ENCODE measurements around the gene HSPA1A. TPM values are rescaled to one million over a fixed set of nuclear protein-coding genes. Genes with fewer than 3 reads are reported as not detected.
A peak's percentile ranks its signal among the peaks of the same experiment; 100 is the strongest.
"Not testable (repeated sequence)": the region's sequence is repeated elsewhere in the genome, so short reads cannot be mapped to it uniquely, and the experiment has no call there.

HSPA1A gene
- total RNA-seq, 1 donor from 2014 or later, result 271 TPM

- peak; percentile 98 for DNase-seq
- peaks cover 9% of the 10 kb centered on the region for H3K36me3 ChIP-seq
- peak; percentile 30 for TF ChIP-seq CTCF (IDR thresholded peaks at IDR 0.05; ENCODE audit: borderline replicate concordance)
- no peaks in the 10 kb centered on the region for H3K27me3 ChIP-seq (ENCODE audit: low read depth)
- peak within 1 kb of the TSS; percentile 94 for H3K27ac ChIP-seq (replicated peaks)
- intact Hi-C loops (cut with micrococcal nuclease), result no loop called here
- peaks cover 20% of the 10 kb centered on the region for H3K4me1 ChIP-seq
- peak within 1 kb of the TSS; percentile 79 for H3K4me3 ChIP-seq
- H3K9me3 ChIP-seq (replicated peaks), result no peaks in the 10 kb centered on the region
Observed at GRCh38 chr6:31806470-31807272, 8.7 kb upstream of the HSPA1A start, which contains the start of gene LSM2. Gene LSM2 (minus strand): TSS chr6:31806966. CDS start chr6:31806757, 209 bp downstream.

- DNase-seq; H3K36me3 ChIP-seq; H3K4me3 ChIP-seq; intact Hi-C loops (cut with micrococcal nuclease); H3K27ac ChIP-seq (replicated peaks); H3K9me3 ChIP-seq (replicated peaks); H3K27me3 ChIP-seq (ENCODE audit: low read depth): not testable (repeated sequence)
- H3K4me1 ChIP-seq, result peaks cover 26% of the 10 kb centered on the region
Observed at GRCh38 chr6:31808599-31808998, 6.7 kb upstream of the HSPA1A start.

GRCh38 chr6:31811645-31812044, 3.7 kb upstream of the HSPA1A start:
- intact Hi-C loops (cut with micrococcal nuclease), result no loop called here
- H3K36me3 ChIP-seq, result no peaks in the 10 kb centered on the region
- H3K9me3 ChIP-seq (replicated peaks), result no peaks in the 10 kb centered on the region
- no peak for DNase-seq
- peaks cover 18% of the 10 kb centered on the region for H3K4me1 ChIP-seq
- no peak overlapping the region for H3K27ac ChIP-seq (replicated peaks)
- no peak for TF ChIP-seq CTCF (IDR thresholded peaks at IDR 0.05; ENCODE audit: borderline replicate concordance)
- no peaks in the 10 kb centered on the region for H3K27me3 ChIP-seq (ENCODE audit: low read depth)
- H3K4me3 ChIP-seq, result no peak overlapping the region

GRCh38 chr6:31813465-31813849, 1.9 kb upstream of the HSPA1A start:
- TF ChIP-seq CTCF (IDR thresholded peaks at IDR 0.05; ENCODE audit: borderline replicate concordance), result no peak
- H3K27ac ChIP-seq (replicated peaks), result peak overlapping the region; percentile 100
- H3K9me3 ChIP-seq (replicated peaks), result no peaks in the 10 kb centered on the region
- H3K4me1 ChIP-seq, result peaks cover 24% of the 10 kb centered on the region
- H3K36me3 ChIP-seq, result no peaks in the 10 kb centered on the region
- H3K27me3 ChIP-seq (ENCODE audit: low read depth), result no peaks in the 10 kb centered on the region
- DNase-seq, result no peak
- intact Hi-C loops (cut with micrococcal nuclease), result no loop called here
- peak overlapping the region; percentile 75 for H3K4me3 ChIP-seq

GRCh38 chr6:31814677-31815024, 692 bp upstream of the HSPA1A start:
- intact Hi-C loops (cut with micrococcal nuclease), result no loop called here

GRCh38 chr6:31817133-31817928, 2.0 kb downstream of the HSPA1A start:
- Histone ChIP-seq H3K27ac (replicated peaks) (peak overlapping the region; percentile 98), H3K4me3 (peak overlapping the region; percentile 71), H3K4me1 (peaks cover 57% of the 10 kb centered on the region)
- H3K36me3 ChIP-seq; H3K27me3 ChIP-seq (ENCODE audit: low read depth); H3K9me3 ChIP-seq (replicated peaks); intact Hi-C loops (cut with micrococcal nuclease); DNase-seq: not testable (repeated sequence)

More at GRCh38 chr6:31814677-31815024, 692 bp upstream of the HSPA1A start:
- no peaks in the 10 kb centered on the region for H3K9me3 ChIP-seq (replicated peaks)
- DNase-seq, result peak; percentile 96
- peaks cover 36% of the 10 kb centered on the region for H3K4me1 ChIP-seq
- TF ChIP-seq CTCF (IDR thresholded peaks at IDR 0.05; ENCODE audit: borderline replicate concordance), result no peak
- H3K27me3 ChIP-seq (ENCODE audit: low read depth), result no peaks in the 10 kb centered on the region
- H3K36me3 ChIP-seq, result no peaks in the 10 kb centered on the region
- peak overlapping the region; percentile 100 for H3K27ac ChIP-seq (replicated peaks)
- H3K4me3 ChIP-seq, result peak overlapping the region; percentile 75

GRCh38 chr6:31817929-31818511, 2.7 kb downstream of the HSPA1A start:
- H3K9me3 ChIP-seq (replicated peaks); intact Hi-C loops (cut with micrococcal nuclease); H3K36me3 ChIP-seq; DNase-seq; H3K27me3 ChIP-seq (ENCODE audit: low read depth): not testable (repeated sequence)
- Histone ChIP-seq H3K4me3 (peak overlapping the region; percentile 71), H3K27ac (replicated peaks) (peak overlapping the region; percentile 98), H3K4me1 (peaks cover 64% of the 10 kb centered on the region)
